Hepatocyte (in vitro differentiated cells): ENCODE data around the gene NCF4. TPM values are rescaled to one million over a fixed set of nuclear protein-coding genes. Genes with fewer than 3 reads are reported as not detected.

Experiments used
- DNase-seq: peaks from one replicate; pipeline ENCODE4 v3.0.0-alpha.2; 2016; ENCODE audit warnings: low spot score
- H2AFZ ChIP-seq: fragments of 200-600 bp; sonication (generic); 2 replicates; pipeline ENCODE4 v1.6.0; 2016; ENCODE audit warnings: antibody characterized with exemption, mild to moderate bottlenecking
- H3K27ac ChIP-seq: fragments of 200-600 bp; sonication (generic); 2 replicates; pipeline ENCODE4 v1.5.1; 2016; ENCODE audit warnings: mild to moderate bottlenecking
- H3K27me3 ChIP-seq: fragments of 200-600 bp; sonication (generic); 2 replicates; pipeline ENCODE4 v1.6.1; 2016
- H3K36me3 ChIP-seq: fragments of 200-600 bp; sonication (generic); replicated peaks from 2 replicates; pipeline ENCODE4 v1.5.1; 2016; ENCODE audit warnings: low read depth; ENCODE audit not compliant: insufficient read depth
- H3K4me1 ChIP-seq: fragments of 200-600 bp; sonication (generic); 2 replicates; pipeline ENCODE4 v1.5.1; 2016; ENCODE audit warnings: mild to moderate bottlenecking, moderate library complexity; ENCODE audit not compliant: insufficient read depth
- H3K4me2 ChIP-seq: fragments of 200-600 bp; sonication (generic); 2 replicates; pipeline ENCODE4 v1.6.0; 2016
- H3K4me3 ChIP-seq: fragments of 200-600 bp; sonication (generic); 2 replicates; pipeline ENCODE4 v1.5.1; 2016; ENCODE audit warnings: mild to moderate bottlenecking
- H3K79me2 ChIP-seq: fragments of 200-600 bp; sonication (generic); 2 replicates; pipeline ENCODE4 v1.6.0; 2017; ENCODE audit warnings: mild to moderate bottlenecking
- H3K9me2 ChIP-seq: fragments of 200-600 bp; sonication (generic); replicated peaks from 2 replicates; pipeline ENCODE4 v1.6.0; 2017; ENCODE audit warnings: mild to moderate bottlenecking; ENCODE audit not compliant: insufficient read depth
- H3K9me3 ChIP-seq: fragments of 200-600 bp; sonication (generic); 2 replicates; pipeline ENCODE4 v1.5.1; 2016; ENCODE audit warnings: low read depth, mild to moderate bottlenecking
- H4K20me1 ChIP-seq: fragments of 200-600 bp; sonication (generic); 2 replicates; pipeline ENCODE4 v1.6.0; 2016; ENCODE audit warnings: mild to moderate bottlenecking; ENCODE audit not compliant: insufficient read depth, poor library complexity, severe bottlenecking
- CTCF ChIP-seq: fragments of 200-600 bp; sonication (generic); IDR thresholded peaks from 2 replicates; pipeline ENCODE4 v1.5.1; 2016; ENCODE audit warnings: antibody characterized with exemption, mild to moderate bottlenecking; ENCODE audit not compliant: poor library complexity
- EZH2 ChIP-seq: fragments of 200-600 bp; sonication (generic); IDR thresholded peaks from 2 replicates; pipeline ENCODE4 v1.6.1; 2016; ENCODE audit warnings: antibody characterized with exemption, mild to moderate bottlenecking, borderline replicate concordance
- EZH2phosphoT487 ChIP-seq: fragments of 200-600 bp; sonication (generic); IDR thresholded peaks from one replicate; pipeline ENCODE4 v1.6.1; 2018; ENCODE audit warnings: antibody characterized with exemption, mild to moderate bottlenecking, low read depth, moderate library complexity; ENCODE audit not compliant: unreplicated experiment, severe bottlenecking
- WGBS: methylation state at CpG from one replicate; pipeline ENCODE4 v1.1.6; 2016; ENCODE audit warnings: low lambda C conversion rate; ENCODE audit errors: missing lambda C conversion rate; 5-methylcytosine and 5-hydroxymethylcytosine counted together
- polyA plus RNA-seq: library from polyadenylated mRNA; unstranded; fragments of >200 nt; fragmentation: Nextera tagmentation; extraction: Ambion mirVana; gene quantifications from 2 replicates; pipeline ENCODE4 v1.2.1, GENCODE V29; 2016
- total RNA-seq: library from RNA; depleted of rRNA; stranded (reverse); fragments of >200 nt; gene quantifications from 2 replicates; pipeline ENCODE4 v1.2.3, GENCODE V29; 2014

NCF4 gene
- total and polyA plus RNA-seq, 2 experiments from 2014 or later, result 0.37 to 0.54 TPM

GRCh38 chr22:36913427-36914389, 52.9 kb downstream of the NCF4 start, which contains the start of gene CSF2RB:
CSF2RB (plus strand) TSS chr22:36913628; CDS start chr22:36922208, 8,580 bp downstream.
- H3K27me3 ChIP-seq, result peaks cover 5% of the 10 kb centered on the region
- no peaks in the 10 kb centered on the region for H3K9me3 ChIP-seq
- no peak within 1 kb of the TSS for H2AFZ ChIP-seq
- H3K4me2 ChIP-seq, result no peak within 1 kb of the TSS
- H3K4me3 ChIP-seq, result no peak within 1 kb of the TSS
- H3K79me2 ChIP-seq, result no peaks in the 10 kb centered on the region
- 85% methylated on average over 17 of the region's 18 CpGs for WGBS
- TF ChIP-seq EZH2phosphoT487, result no peak
- TF ChIP-seq CTCF, result no peak
- no peaks in the 10 kb centered on the region for H3K36me3 ChIP-seq
- no peak for DNase-seq
- no peaks in the 10 kb centered on the region for H3K4me1 ChIP-seq
- H3K9me2 ChIP-seq, result no peaks in the 10 kb centered on the region
- H4K20me1 ChIP-seq, result no peaks in the 10 kb centered on the region
- no peak within 1 kb of the TSS for H3K27ac ChIP-seq

GRCh38 chr22:36914390-36914752, 53.6 kb downstream of the NCF4 start:
- peaks cover 5% of the 10 kb centered on the region for H3K27me3 ChIP-seq
- 91% methylated on average over 1 of the region's 1 CpG for WGBS
- H3K4me3 ChIP-seq, result no peak overlapping the region
- no peaks in the 10 kb centered on the region for H3K9me3 ChIP-seq
- H3K79me2 ChIP-seq, result no peaks in the 10 kb centered on the region
- DNase-seq, result no peak
- H3K9me2 ChIP-seq, result no peaks in the 10 kb centered on the region
- H3K4me1 ChIP-seq, result no peaks in the 10 kb centered on the region
- no peak overlapping the region for H3K27ac ChIP-seq
- H3K4me2 ChIP-seq, result no peak overlapping the region
- no peak overlapping the region for H2AFZ ChIP-seq
- TF ChIP-seq CTCF, result no peak
- no peak for TF ChIP-seq EZH2
- TF ChIP-seq EZH2phosphoT487, result no peak
- H3K36me3 ChIP-seq, result no peaks in the 10 kb centered on the region
- no peaks in the 10 kb centered on the region for H4K20me1 ChIP-seq

- Histone ChIP-seq H3K27ac (no peak overlapping the region), H3K9me2 (no peaks in the 10 kb centered on the region), H3K27me3 (no peaks in the 10 kb centered on the region), H4K20me1 (no peaks in the 10 kb centered on the region), H3K4me3 (no peak overlapping the region), H3K79me2 (no peaks in the 10 kb centered on the region), H3K36me3 (no peaks in the 10 kb centered on the region), H3K4me2 (no peak overlapping the region), H2AFZ (no peak overlapping the region), H3K4me1 (no peaks in the 10 kb centered on the region), H3K9me3 (no peaks in the 10 kb centered on the region)
- TF ChIP-seq CTCF (no peak), EZH2phosphoT487 (no peak), EZH2 (no peak)
- DNase-seq, result no peak
Observed at GRCh38 chr22:36916034-36916433, 55.2 kb downstream of the NCF4 start.
